8988T (cell line): ENCODE results near the gene PNMA8C.
"Not testable (repeated sequence)": the region's sequence is repeated elsewhere in the genome, so short reads cannot be mapped to it uniquely, and the experiment has no call there.

Experiments
- DNase-seq: peaks from one replicate; pipeline ENCODE4 v3.0.0; 2011

The PNMA8C gene

GRCh38 chr19:46410205-46411087 is 18.3 kb downstream of the PNMA8C start:
- DNase-seq = no peak

- DNase-seq = no peak
Measured at GRCh38 chr19:46409191-46409590, 19.5 kb downstream of the PNMA8C start.

GRCh38 chr19:46408664-46409039 is 20.1 kb downstream of the PNMA8C start:
- DNase-seq = no peak

GRCh38 chr19:46407856-46408663 is 20.7 kb downstream of the PNMA8C start:
- no peak for DNase-seq

GRCh38 chr19:46406976-46407375 is 21.8 kb downstream of the PNMA8C start:
- no peak for DNase-seq

- DNase-seq = no peak
Measured at GRCh38 chr19:46404753-46405468, 23.8 kb downstream of the PNMA8C start.

- peak; percentile 52 for DNase-seq
Measured at GRCh38 chr19:46404055-46404752, 24.5 kb downstream of the PNMA8C start.

- no peak for DNase-seq
Measured at GRCh38 chr19:46402725-46403124, 26.0 kb downstream of the PNMA8C start.

- not testable (repeated sequence) for DNase-seq
Measured at GRCh38 chr19:46397801-46398479, 30.8 kb downstream of the PNMA8C start.

GRCh38 chr19:46394402-46394797 is 34.3 kb downstream of the PNMA8C start:
- DNase-seq = no peak

GRCh38 chr19:46393456-46394401 is 35.0 kb downstream of the PNMA8C start:
- no peak for DNase-seq

- no peak for DNase-seq
Measured at GRCh38 chr19:46392837-46393236, 35.9 kb downstream of the PNMA8C start.

- no peak for DNase-seq
Measured at GRCh38 chr19:46392252-46392801, 36.4 kb downstream of the PNMA8C start.

- no peak for DNase-seq
Measured at GRCh38 chr19:46391296-46392251, 37.2 kb downstream of the PNMA8C start.

- DNase-seq = no peak
Measured at GRCh38 chr19:46390866-46391265, 37.9 kb downstream of the PNMA8C start.

GRCh38 chr19:46390121-46390858 is 38.4 kb downstream of the PNMA8C start:
- DNase-seq = no peak

GRCh38 chr19:46388311-46389095 is 40.2 kb downstream of the PNMA8C start:
- DNase-seq = no peak

- no peak for DNase-seq
Measured at GRCh38 chr19:46387713-46388130, 41.0 kb downstream of the PNMA8C start.
